Breast epithelium (tissue), 4 donors: ENCODE results near the gene MAPK11. TPM values are rescaled to one million over a fixed set of nuclear protein-coding genes. Genes with fewer than 3 reads are reported as not detected.

Experiments
- DNase-seq, 2 donors: peaks; one replicate each; pipeline ENCODE4 v3.0.0-alpha.2; 2019; ENCODE audit warnings: low spot score in 2 of 2
- H3K27ac ChIP-seq, 2 donors: fragments of 200-600 bp; sonication (generic) in 1 of 2; one replicate each; pipeline ENCODE4 v1.5.1; 2016 to 2019; ENCODE audit warnings: mild to moderate bottlenecking in 1 of 2
- H3K27me3 ChIP-seq, 2 donors: fragments of 200-600 bp; sonication (generic) in 1 of 2; one replicate each; pipeline versions ENCODE4 v1.5.1 to v1.6.0; 2017 to 2019; ENCODE audit warnings: control low read depth in 1 of 2, mild to moderate bottlenecking in 1 of 2
- H3K36me3 ChIP-seq: fragments of 200-600 bp; one replicate; pipeline ENCODE4 v1.5.1; 2019
- H3K4me1 ChIP-seq, 2 donors: fragments of 200-600 bp; sonication (generic); one replicate each; pipeline ENCODE4 v1.5.1; 2016 to 2019; ENCODE audit warnings: control low read depth in 1 of 2
- H3K4me3 ChIP-seq, 3 donors: fragments of 200-600 bp; sonication (generic); 1 replicate in 2 of 3; 2 replicates in 1 of 3; pipeline ENCODE4 v1.5.1; 2016 to 2019; ENCODE audit warnings: mild to moderate bottlenecking in 3 of 3, moderate library complexity in 2 of 3
- H3K9me3 ChIP-seq, 2 donors: fragments of 200-600 bp; sonication (generic) in 1 of 2; one replicate each; pipeline ENCODE4 v1.5.1; 2016 to 2019; ENCODE audit warnings: control low read depth in 1 of 2
- CTCF ChIP-seq, 3 donors: fragments of 450-650 bp; IDR thresholded peaks; one replicate each; pipeline ENCODE4 v1.5.1; 2016 to 2017; ENCODE audit warnings: antibody characterized with exemption in 3 of 3, mild to moderate bottlenecking in 3 of 3, moderate library complexity in 3 of 3
- POLR2A ChIP-seq: fragments of 450-650 bp; IDR thresholded peaks from one replicate; pipeline ENCODE4 v1.6.1; 2016; ENCODE audit warnings: antibody characterized with exemption, mild to moderate bottlenecking, moderate library complexity
- POLR2AphosphoS5 ChIP-seq, 3 donors: sonication (generic); formaldehyde crosslinking; IDR thresholded peaks; one replicate each; pipeline ENCODE4 v1.6.1; 2017; ENCODE audit warnings: antibody characterized with exemption in 3 of 3
- intact Hi-C: fragments of 100-400 bp; cut with DNase I; formaldehyde crosslinking; loops from one replicate; pipeline ENCODE4 v1.15.1; 2023; ENCODE audit warnings: low total_unique reads
- total RNA-seq, 3 donors: library from RNA; depleted of rRNA; stranded (reverse); fragments of >200 nt; gene quantifications; one replicate each; pipeline ENCODE4 v1.1.0, GENCODE V29; 2016

Gene MAPK11
- total RNA-seq, 3 donors from 2014 or later: 5.7 to 16.5 (median 13.4) TPM

GRCh38 chr22:50246242-50247175 is 23.7 kb downstream of the MAPK11 start:
- H3K4me1 ChIP-seq: peaks cover 17 to 24% of the 10 kb centered on the region in 2 donors
- intact Hi-C loops: no loop called here
- peak overlapping the region in 1 of 3 donors; percentile 98 for H3K4me3 ChIP-seq

GRCh38 chr22:50245214-50246072 is 24.7 kb downstream of the MAPK11 start:
- TF ChIP-seq POLR2A (peak; percentile 4), CTCF (IDR thresholded peaks at IDR 0.05) (no peak)
- Histone ChIP-seq H3K27ac (peak overlapping the region; percentile 95 to 99), H3K4me3 (peak overlapping the region; percentile 77 to 98 (median 93)), H3K36me3 (no peaks in the 10 kb centered on the region), H3K27me3 (no peaks in the 10 kb centered on the region), H3K4me1 (peaks cover 15 to 28% of the 10 kb centered on the region in 2 donors), H3K9me3 (no peaks in the 10 kb centered on the region)
- DNase-seq: no peak
- intact Hi-C loops: no loop called here

More at GRCh38 chr22:50246242-50247175, 23.7 kb downstream of the MAPK11 start:
- no peaks in the 10 kb centered on the region for H3K9me3 ChIP-seq
- peak overlapping the region; percentile 95 to 99 for H3K27ac ChIP-seq
- H3K27me3 ChIP-seq: no peaks in the 10 kb centered on the region
- no peak for TF ChIP-seq POLR2A
- H3K36me3 ChIP-seq: no peaks in the 10 kb centered on the region
- no peak for DNase-seq

- H3K4me3 ChIP-seq: peak within 1 kb of the TSS; percentile 77 to 98 (median 93)
- no peaks in the 10 kb centered on the region for H3K36me3 ChIP-seq
- no peaks in the 10 kb centered on the region for H3K27me3 ChIP-seq
- H3K9me3 ChIP-seq: no peaks in the 10 kb centered on the region
- H3K4me1 ChIP-seq: peaks cover 7 to 20% of the 10 kb centered on the region in 2 donors
- TF ChIP-seq CTCF (IDR thresholded peaks at IDR 0.05) (peak in 2 of 3 donors; percentile 7 to 48), POLR2A (peak; percentile 74), POLR2AphosphoS5 (IDR thresholded peaks at IDR 0.05) (peak; percentile 95 to 96 (median 96))
- intact Hi-C loops: no loop called here
- H3K27ac ChIP-seq: peak within 1 kb of the TSS; percentile 95 to 99
- DNase-seq: peak; percentile 93
These were observed 25.6 kb downstream of the MAPK11 start, which contains the start of gene TUBGCP6 for GRCh38 chr22:50244420-50245213. TUBGCP6 (minus strand) TSS chr22:50245023; CDS start chr22:50244459, 564 bp downstream.

GRCh38 chr22:50243685-50244419 is 26.3 kb downstream of the MAPK11 start:
- H3K4me1 ChIP-seq: peaks cover 7 to 19% of the 10 kb centered on the region in 2 donors
- no peaks in the 10 kb centered on the region for H3K27me3 ChIP-seq
- DNase-seq: no peak
- H3K9me3 ChIP-seq: no peaks in the 10 kb centered on the region
- TF ChIP-seq POLR2A (no peak), CTCF (IDR thresholded peaks at IDR 0.05) (no peak), POLR2AphosphoS5 (IDR thresholded peaks at IDR 0.05) (no peak)
- H3K4me3 ChIP-seq: peak overlapping the region; percentile 77 to 98 (median 93)
- H3K27ac ChIP-seq: peak overlapping the region; percentile 95 to 99
- no peaks in the 10 kb centered on the region for H3K36me3 ChIP-seq
- intact Hi-C loops: no loop called here
